Left ventricle myocardium inferior (tissue), 1 donor: Measurements from ENCODE around the gene NAXD. TPM values are rescaled to one million over a fixed set of nuclear protein-coding genes. Genes with fewer than 3 reads are reported as not detected.
"Not testable (repeated sequence)": the region's sequence is repeated elsewhere in the genome, so short reads cannot be mapped to it uniquely, and the experiment has no call there.

Experiments
- DNase-seq: peaks from one replicate; pipeline ENCODE4 v3.0.0-alpha.2; 2020
- H3K27ac ChIP-seq: fragments of 200-600 bp; replicated peaks from 2 replicates; pipeline ENCODE4 v1.8.0; 2021
- H3K27me3 ChIP-seq: fragments of 200-600 bp; 2 replicates; pipeline ENCODE4 v1.8.0; 2021; ENCODE audit warnings: low read depth
- H3K36me3 ChIP-seq: fragments of 200-600 bp; 2 replicates; pipeline ENCODE4 v1.8.0; 2021
- H3K4me1 ChIP-seq: fragments of 200-600 bp; 2 replicates; pipeline ENCODE4 v1.8.0; 2021
- H3K4me3 ChIP-seq: fragments of 200-600 bp; 2 replicates; pipeline ENCODE4 v1.8.0; 2021; ENCODE audit warnings: mild to moderate bottlenecking, moderate library complexity
- H3K9me3 ChIP-seq: fragments of 200-600 bp; replicated peaks from 2 replicates; pipeline ENCODE4 v1.8.0; 2021
- intact Hi-C: fragments of 100-400 bp; cut with micrococcal nuclease; formaldehyde crosslinking; loops from one replicate; pipeline ENCODE4 v1.11.0; 2022
- total RNA-seq: library from RNA; stranded (reverse); fragmentation: NEBNext Ultra II Directional; extraction: Animal tissue kit (Norgen Biotek cat#: 25700); gene quantifications from one replicate; pipeline ENCODE4 v1.2.1, GENCODE V29; 2021
- TF ChIP-seq, protein P1 (sequence below): fragments of 200-600 bp; IDR thresholded peaks from 2 replicates; pipeline ENCODE4 v1.8.0; 2021; ENCODE audit warnings: antibody characterized with exemption, mild to moderate bottlenecking, borderline replicate concordance
- donor health status: DM: no; HTN: yes; CAD: no; lungs with severe emphysema.

NAXD gene
- total RNA-seq, 1 donor from 2014 or later: 28.0 TPM

DNA sequence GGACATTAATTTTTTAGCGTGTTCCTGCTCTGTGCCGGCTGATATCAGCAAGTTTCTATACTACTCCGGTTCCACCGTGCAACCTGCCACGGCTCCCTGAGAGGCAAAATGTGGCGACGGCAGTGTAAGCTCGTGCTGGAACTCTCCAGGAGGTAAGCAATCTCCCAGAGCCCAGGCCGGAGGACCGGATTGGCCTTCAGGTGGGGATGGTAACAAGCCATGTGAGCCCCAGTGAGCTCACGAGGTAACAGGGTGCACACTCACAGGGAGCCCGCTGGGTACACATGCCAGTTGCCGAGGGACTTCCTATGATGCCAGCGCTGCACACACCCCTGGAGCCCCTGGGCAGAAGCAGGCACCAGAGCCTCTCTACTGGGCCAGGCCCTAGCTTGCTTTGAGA, 38.5 kb downstream of the NAXD start:
- H3K27me3 ChIP-seq: no peaks in the 10 kb centered on the region
- no peaks in the 10 kb centered on the region for H3K4me1 ChIP-seq
- DNase-seq: no peak
- no peak overlapping the region for H3K4me3 ChIP-seq
- H3K27ac ChIP-seq: no peak overlapping the region
- H3K36me3 ChIP-seq: peaks cover 35% of the 10 kb centered on the region
- H3K9me3 ChIP-seq: peaks cover 5% of the 10 kb centered on the region
- intact Hi-C loops: no loop called here
- TF ChIP-seq, protein P1, sequence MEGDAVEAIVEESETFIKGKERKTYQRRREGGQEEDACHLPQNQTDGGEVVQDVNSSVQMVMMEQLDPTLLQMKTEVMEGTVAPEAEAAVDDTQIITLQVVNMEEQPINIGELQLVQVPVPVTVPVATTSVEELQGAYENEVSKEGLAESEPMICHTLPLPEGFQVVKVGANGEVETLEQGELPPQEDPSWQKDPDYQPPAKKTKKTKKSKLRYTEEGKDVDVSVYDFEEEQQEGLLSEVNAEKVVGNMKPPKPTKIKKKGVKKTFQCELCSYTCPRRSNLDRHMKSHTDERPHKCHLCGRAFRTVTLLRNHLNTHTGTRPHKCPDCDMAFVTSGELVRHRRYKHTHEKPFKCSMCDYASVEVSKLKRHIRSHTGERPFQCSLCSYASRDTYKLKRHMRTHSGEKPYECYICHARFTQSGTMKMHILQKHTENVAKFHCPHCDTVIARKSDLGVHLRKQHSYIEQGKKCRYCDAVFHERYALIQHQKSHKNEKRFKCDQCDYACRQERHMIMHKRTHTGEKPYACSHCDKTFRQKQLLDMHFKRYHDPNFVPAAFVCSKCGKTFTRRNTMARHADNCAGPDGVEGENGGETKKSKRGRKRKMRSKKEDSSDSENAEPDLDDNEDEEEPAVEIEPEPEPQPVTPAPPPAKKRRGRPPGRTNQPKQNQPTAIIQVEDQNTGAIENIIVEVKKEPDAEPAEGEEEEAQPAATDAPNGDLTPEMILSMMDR: no peak

DNA sequence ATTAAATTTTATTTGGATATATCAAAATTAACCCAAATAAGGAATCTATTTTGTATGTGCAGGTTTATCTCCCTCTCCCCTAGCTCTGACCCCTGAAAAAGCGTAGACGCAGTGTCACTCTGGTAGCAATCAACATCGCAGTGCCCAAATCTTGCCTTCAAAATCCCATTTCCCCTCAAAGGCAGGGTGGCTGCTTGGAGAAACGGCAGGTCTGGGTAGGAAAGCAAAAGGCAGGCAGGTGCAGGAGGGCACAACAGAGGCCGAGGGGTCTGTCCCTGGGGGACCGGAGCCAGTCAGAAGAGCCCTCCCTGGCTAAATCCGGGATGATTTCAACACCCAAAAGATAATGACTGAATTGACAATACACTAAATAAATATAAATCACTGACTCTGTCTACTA, 41.9 kb downstream of the NAXD start:
- DNase-seq: no peak
- Histone ChIP-seq H3K27me3 (no peaks in the 10 kb centered on the region), H3K9me3 (peaks cover 19% of the 10 kb centered on the region), H3K36me3 (peaks cover 47% of the 10 kb centered on the region), H3K27ac (no peak overlapping the region), H3K4me3 (no peak overlapping the region), H3K4me1 (no peaks in the 10 kb centered on the region)
- intact Hi-C loops: no loop called here
- TF ChIP-seq, protein P1: no peak

DNA sequence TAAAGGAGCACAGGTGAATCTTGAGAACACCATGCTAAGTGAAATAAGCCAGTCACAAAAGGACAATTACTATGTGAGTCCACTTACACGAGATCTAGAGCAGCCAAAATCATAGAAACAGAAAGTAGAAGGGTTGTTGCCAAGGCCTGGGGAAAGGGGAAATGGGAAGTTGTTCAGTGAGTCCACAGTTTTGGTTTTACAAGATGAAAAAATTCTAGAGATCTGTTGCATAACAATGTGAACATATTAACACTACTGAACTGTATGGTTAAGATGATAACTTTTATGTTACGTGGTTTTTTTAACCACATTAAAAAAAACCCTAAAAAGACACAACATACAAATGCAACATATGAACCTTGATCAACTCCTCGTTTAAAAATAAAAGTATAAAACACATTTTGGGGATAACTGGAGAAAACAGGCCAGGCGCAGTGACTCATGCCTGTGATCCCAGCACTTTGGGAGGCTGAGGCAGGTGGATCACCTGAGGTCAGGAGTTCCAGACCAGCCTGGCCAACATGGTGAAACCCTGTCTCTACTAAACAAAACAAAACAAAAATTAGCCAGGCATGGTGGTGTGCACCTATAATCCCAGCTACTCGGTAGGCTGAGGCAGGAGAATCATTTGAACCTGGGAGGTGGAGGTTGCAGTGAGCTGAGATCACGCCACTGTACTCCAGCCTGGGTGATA, 43.0 kb downstream of the NAXD start:
- intact Hi-C loops, H3K4me3 ChIP-seq, H3K27ac ChIP-seq, H3K4me1 ChIP-seq, H3K27me3 ChIP-seq, DNase-seq: not testable (repeated sequence)
- Histone ChIP-seq H3K36me3 (peaks cover 59% of the 10 kb centered on the region), H3K9me3 (peaks cover 19% of the 10 kb centered on the region)

DNA sequence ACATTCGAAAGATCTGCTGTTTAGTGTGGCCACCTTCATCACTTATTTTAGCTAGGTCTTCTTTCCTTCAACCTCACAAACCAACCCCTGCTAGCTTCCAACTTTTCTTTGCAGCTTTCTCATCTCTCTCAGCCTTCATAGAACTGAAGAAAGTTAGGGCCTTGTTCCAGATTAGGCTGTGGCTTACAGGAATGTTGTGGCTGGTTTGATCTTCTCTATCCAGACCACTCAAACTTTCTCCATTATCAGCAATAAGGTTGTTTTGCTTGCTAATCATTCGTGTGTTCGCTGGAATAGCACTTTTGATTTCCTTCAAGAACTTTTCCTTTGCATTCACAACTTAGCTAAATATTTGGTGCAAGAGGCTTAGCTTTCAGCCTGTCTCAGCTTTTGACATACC, 45.9 kb downstream of the NAXD start:
- H3K27ac ChIP-seq: no peak overlapping the region
- peaks cover 87% of the 10 kb centered on the region for H3K36me3 ChIP-seq
- H3K27me3 ChIP-seq: no peaks in the 10 kb centered on the region
- intact Hi-C loops: no loop called here
- H3K4me3 ChIP-seq: no peak overlapping the region
- H3K9me3 ChIP-seq: peaks cover 19% of the 10 kb centered on the region
- no peaks in the 10 kb centered on the region for H3K4me1 ChIP-seq
- DNase-seq: no peak
- TF ChIP-seq, protein P1: no peak

DNA sequence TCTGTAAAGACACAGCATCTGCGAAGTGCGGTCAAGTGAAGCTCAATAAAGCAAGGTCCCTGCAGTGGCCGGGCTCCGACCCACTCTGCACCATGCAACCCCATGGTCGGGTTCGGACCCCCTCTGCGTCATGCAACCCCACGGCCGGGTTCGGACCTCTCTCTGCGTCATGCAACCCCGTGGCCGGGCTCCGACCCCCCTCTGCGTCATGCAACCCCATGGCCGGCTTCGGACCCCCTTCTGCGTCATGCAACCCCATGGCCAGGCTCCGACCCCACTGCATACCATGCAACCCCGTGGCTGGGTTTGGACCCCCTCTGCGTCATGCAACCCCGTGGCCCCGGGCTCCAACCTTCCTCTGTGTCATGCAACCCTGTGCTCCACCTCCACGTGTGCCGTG, 46.7 kb downstream of the NAXD start:
- H3K27me3 ChIP-seq: no peaks in the 10 kb centered on the region
- no peak overlapping the region for H3K4me3 ChIP-seq
- intact Hi-C loops: no loop called here
- TF ChIP-seq, protein P1: no peak
- H3K27ac ChIP-seq: no peak overlapping the region
- H3K9me3 ChIP-seq: peaks cover 19% of the 10 kb centered on the region
- DNase-seq: no peak
- peaks cover 95% of the 10 kb centered on the region for H3K36me3 ChIP-seq
- H3K4me1 ChIP-seq: no peaks in the 10 kb centered on the region

DNA sequence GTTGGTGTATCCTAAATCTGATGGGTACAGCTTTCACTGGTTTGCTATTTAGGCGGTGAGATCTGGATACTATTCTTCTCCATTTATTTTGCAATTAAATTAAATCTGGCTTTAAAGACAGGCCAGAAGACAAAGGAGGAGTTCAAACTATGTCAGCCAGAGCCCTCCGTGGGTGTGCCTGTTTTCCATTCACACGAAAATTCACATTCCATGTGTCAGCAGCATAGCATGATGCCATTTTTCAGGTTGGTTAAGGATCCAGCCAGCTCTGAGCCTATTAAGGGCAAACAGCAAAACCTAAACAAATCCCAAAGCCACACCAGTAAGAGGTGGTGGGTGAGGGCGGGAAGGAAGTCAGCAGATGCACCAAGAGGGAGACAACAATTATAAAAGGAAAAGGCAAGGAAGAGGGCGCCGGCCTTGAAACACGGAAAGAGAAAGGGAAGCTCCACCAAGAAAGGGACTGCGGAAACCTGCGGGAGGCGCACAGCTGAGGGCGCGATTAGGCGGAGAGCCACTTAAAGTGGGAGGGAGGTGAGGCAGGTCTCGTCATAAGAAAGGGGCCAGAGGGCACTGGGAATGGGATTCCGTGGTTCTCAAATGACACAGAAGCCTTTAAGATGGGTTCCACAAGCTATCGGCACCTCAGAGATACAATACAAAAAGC, 47.6 kb downstream of the NAXD start:
- no peaks in the 10 kb centered on the region for H3K27me3 ChIP-seq
- H3K4me3 ChIP-seq: no peak overlapping the region
- no peaks in the 10 kb centered on the region for H3K4me1 ChIP-seq
- TF ChIP-seq, protein P1: no peak
- DNase-seq: no peak
- H3K36me3 ChIP-seq: peaks cover 97% of the 10 kb centered on the region
- no peak overlapping the region for H3K27ac ChIP-seq
- intact Hi-C loops: no loop called here
- H3K9me3 ChIP-seq: peaks cover 14% of the 10 kb centered on the region
